Kidney (tissue), 14 donors: Measurements from ENCODE around the gene DPP6. TPM values are rescaled to one million over a fixed set of nuclear protein-coding genes. Genes with fewer than 3 reads are reported as not detected.
A peak's percentile ranks its signal among the peaks of the same experiment; 100 is the strongest.

Experiments used
- DNase-seq, 5 donors: peaks; one replicate each; pipeline ENCODE4 v3.0.0-alpha.2; 2013 to 2020
- FAIRE-seq: peaks from 2 replicates; lab custom pipeline; 2012; peaks lifted over from hg19 to GRCh38; lab: Jason Lieb, UNC
- H3K27ac ChIP-seq, 2 donors: one replicate each; pipeline ENCODE4 v1.7.0; 2013; ENCODE audit warnings: low read depth in 2 of 2, low read length in 2 of 2, inconsistent platforms in 1 of 2
- H3K27me3 ChIP-seq: one replicate; pipeline ENCODE4 v1.7.1; 2013; ENCODE audit warnings: low read length, inconsistent platforms; ENCODE audit not compliant: control insufficient read depth, insufficient read depth
- H3K36me3 ChIP-seq, 3 donors: one replicate each; pipeline versions ENCODE4 v1.7.0 to v1.7.1; 2013; ENCODE audit warnings: low read length in 3 of 3, control low read depth in 1 of 3, inconsistent platforms in 1 of 3; ENCODE audit not compliant: insufficient read depth in 3 of 3, control insufficient read depth in 2 of 3
- H3K4me1 ChIP-seq, 3 donors: one replicate each; pipeline versions ENCODE4 v1.7.0 to v1.7.1; 2013; ENCODE audit warnings: low read length in 3 of 3, inconsistent platforms in 1 of 3, low read depth in 1 of 3; ENCODE audit not compliant: control insufficient read depth in 2 of 3, insufficient read depth in 2 of 3
- H3K4me3 ChIP-seq, 3 donors: one replicate each; pipeline versions ENCODE4 v1.7.0 to v1.8.1; 2013; ENCODE audit warnings: low read length in 3 of 3, control low read depth in 1 of 3, inconsistent platforms in 1 of 3
- H3K9ac ChIP-seq, 3 donors: one replicate each; pipeline versions ENCODE4 v1.7.0 to v1.7.1; 2013; ENCODE audit warnings: low read length in 3 of 3, control low read depth in 1 of 3, inconsistent platforms in 1 of 3
- H3K9me3 ChIP-seq, 3 donors: one replicate each; pipeline versions ENCODE4 v1.7.0 to v1.7.1; 2013; ENCODE audit warnings: low read length in 3 of 3, control low read depth in 1 of 3, inconsistent platforms in 1 of 3; ENCODE audit not compliant: control insufficient read depth in 2 of 3, insufficient read depth in 1 of 3
- intact Hi-C: fragments of 100-400 bp; cut with DNase I; formaldehyde crosslinking; loops from one replicate; pipeline ENCODE4 v1.11.1; 2022
- polyA plus RNA-seq: library from polyadenylated mRNA; stranded (reverse); fragments of 350-450 nt; fragmentation: Illumina TruSeq; extraction: RNeasy Lipid Tissue Mini Kit (QIAGEN cat#74804); gene quantifications from one replicate; pipeline ENCODE4 v1.2.3, GENCODE V29; 2014; ENCODE audit warnings: low read depth, low replicate concordance; ENCODE audit not compliant: insufficient read depth
- total RNA-seq: library from RNA; stranded (reverse); fragmentation: NEBNext Ultra II Directional; extraction: Animal tissue kit (Norgen Biotek cat#: 25700); gene quantifications from one replicate; pipeline ENCODE4 v1.2.1, GENCODE V29; 2021
- TF ChIP-seq, protein P1 (sequence below): IDR thresholded peaks from 3 replicates; pipeline ENCODE4 v1.5.1; 2012; ENCODE audit warnings: mild to moderate bottlenecking, moderate library complexity, borderline replicate concordance; ENCODE audit not compliant: insufficient read depth; ENCODE audit errors: extremely low read depth
- donor health status: control.
- donor health status: control.
- donor health status: control.
- donor health status: control.
- donor health status: control.
- donor health status: DM: yes; HTN: yes; CAD: no.
- donor health status: Normal renal cell carcinoma (clear cell type).

The DPP6 gene
- total and polyA plus RNA-seq, 2 donors from 2014 or later = 1.8 to 6.9 TPM

GRCh38 chr7:154911411-154911810 lies 859.2 kb downstream of the DPP6 start:
- Histone ChIP-seq H3K9me3 (peaks cover 0 to 4% (median 0%) of the 10 kb centered on the region in 3 donors), H3K27ac (no peak overlapping the region), H3K27me3 (peaks cover 2% of the 10 kb centered on the region), H3K4me1 (peaks cover 0 to 2% (median 0%) of the 10 kb centered on the region in 3 donors), H3K4me3 (no peak overlapping the region), H3K36me3 (no peaks in the 10 kb centered on the region), H3K9ac (no peak overlapping the region)
- intact Hi-C loops = no loop called here
- TF ChIP-seq, protein P1, sequence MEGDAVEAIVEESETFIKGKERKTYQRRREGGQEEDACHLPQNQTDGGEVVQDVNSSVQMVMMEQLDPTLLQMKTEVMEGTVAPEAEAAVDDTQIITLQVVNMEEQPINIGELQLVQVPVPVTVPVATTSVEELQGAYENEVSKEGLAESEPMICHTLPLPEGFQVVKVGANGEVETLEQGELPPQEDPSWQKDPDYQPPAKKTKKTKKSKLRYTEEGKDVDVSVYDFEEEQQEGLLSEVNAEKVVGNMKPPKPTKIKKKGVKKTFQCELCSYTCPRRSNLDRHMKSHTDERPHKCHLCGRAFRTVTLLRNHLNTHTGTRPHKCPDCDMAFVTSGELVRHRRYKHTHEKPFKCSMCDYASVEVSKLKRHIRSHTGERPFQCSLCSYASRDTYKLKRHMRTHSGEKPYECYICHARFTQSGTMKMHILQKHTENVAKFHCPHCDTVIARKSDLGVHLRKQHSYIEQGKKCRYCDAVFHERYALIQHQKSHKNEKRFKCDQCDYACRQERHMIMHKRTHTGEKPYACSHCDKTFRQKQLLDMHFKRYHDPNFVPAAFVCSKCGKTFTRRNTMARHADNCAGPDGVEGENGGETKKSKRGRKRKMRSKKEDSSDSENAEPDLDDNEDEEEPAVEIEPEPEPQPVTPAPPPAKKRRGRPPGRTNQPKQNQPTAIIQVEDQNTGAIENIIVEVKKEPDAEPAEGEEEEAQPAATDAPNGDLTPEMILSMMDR = no peak
- FAIRE-seq (no peak), DNase-seq (peak in 1 of 5 donors; percentile 52)

DNA sequence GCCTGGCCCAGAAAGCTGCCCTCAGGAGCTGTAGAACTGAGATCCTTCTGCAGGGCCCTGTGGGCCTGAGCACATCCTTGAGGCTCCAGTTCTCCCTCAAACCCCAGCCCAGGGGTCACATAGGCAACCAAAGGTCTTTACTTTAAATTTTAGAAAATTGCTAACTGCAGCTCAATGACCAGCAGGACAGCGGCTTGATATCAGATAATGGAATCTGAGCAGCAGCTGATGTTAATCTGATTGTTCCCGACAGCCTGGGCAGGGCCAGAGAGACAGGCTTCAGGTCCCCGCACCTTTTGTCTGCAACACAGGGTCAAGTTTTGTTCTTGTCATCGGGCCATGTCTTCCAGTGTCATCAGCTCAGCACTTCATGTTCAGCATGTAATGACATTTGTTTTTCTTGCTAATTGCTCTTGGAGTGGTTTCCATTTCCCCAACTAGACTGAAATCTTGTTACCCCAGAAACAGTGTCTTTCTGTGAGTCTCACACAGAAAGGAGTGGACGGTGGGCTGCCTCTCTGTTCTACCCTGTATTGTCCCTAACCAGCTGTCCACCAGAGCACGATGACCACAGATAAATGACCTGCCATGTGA lies 859.8 kb downstream of the DPP6 start:
- no peak for DNase-seq
- no peak for FAIRE-seq
- peaks cover 2% of the 10 kb centered on the region for H3K27me3 ChIP-seq
- no peak overlapping the region for H3K4me3 ChIP-seq
- no peak overlapping the region for H3K9ac ChIP-seq
- TF ChIP-seq, protein P1 = no peak
- H3K4me1 ChIP-seq = peaks cover 0 to 5% (median 0%) of the 10 kb centered on the region in 3 donors
- H3K27ac ChIP-seq = no peak overlapping the region
- intact Hi-C loops = no loop called here
- no peaks in the 10 kb centered on the region for H3K36me3 ChIP-seq
- H3K9me3 ChIP-seq = peaks cover 0 to 4% (median 0%) of the 10 kb centered on the region in 3 donors

DNA sequence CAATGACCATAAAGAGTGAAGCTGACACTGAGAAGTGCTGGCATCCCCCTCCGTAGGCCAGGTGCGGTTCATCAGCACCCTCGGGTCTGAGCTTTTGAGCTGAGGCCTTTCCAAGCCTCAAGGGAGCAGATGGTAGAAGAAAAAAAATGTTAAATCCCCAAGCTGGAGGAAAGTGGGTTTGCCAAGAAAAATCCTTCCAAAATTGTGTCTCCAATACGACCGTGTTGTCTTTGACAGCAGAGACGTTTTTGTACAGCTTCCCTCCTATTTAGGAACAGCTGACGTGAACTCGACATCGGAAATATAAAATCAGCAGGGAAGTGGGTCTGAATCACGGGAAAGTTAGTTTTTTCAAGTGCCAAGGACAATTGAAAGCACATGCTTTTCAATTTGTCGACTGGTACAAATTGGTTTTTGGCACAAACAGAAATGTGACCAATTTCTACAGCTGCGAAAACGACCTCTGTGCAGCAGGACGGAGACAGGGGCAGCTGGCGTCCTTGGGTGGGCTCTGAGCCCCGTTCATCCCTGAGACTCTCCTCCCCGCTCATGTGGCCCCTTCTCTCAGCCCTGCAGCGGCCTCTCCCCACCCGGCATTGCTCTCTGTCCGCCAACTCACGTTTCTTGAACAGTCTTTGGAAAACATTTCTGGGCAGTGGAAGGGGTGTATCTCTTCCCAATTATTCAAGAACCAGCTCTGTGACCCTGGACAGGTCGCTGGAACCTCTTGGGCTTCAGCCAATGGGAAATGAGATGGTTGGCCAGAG lies 860.9 kb downstream of the DPP6 start:
- peaks cover 2% of the 10 kb centered on the region for H3K27me3 ChIP-seq
- H3K4me3 ChIP-seq = no peak overlapping the region
- H3K27ac ChIP-seq = no peak overlapping the region
- no peaks in the 10 kb centered on the region for H3K36me3 ChIP-seq
- H3K9ac ChIP-seq = no peak overlapping the region
- H3K4me1 ChIP-seq = peaks cover 0 to 6% (median 2%) of the 10 kb centered on the region in 3 donors
- DNase-seq (peak in 1 of 5 donors; percentile 41), FAIRE-seq (no peak)
- TF ChIP-seq, protein P1 = no peak
- peaks cover 0 to 4% (median 0%) of the 10 kb centered on the region in 3 donors for H3K9me3 ChIP-seq
- intact Hi-C loops = no loop called here
